Subcutaneous abdominal adipose tissue (tissue), 5 donors: ENCODE measurements around the gene ATP10A.
"Not testable (repeated sequence)": the region's sequence is repeated elsewhere in the genome, so short reads cannot be mapped to it uniquely, and the experiment has no call there.

Experiments used
- H3K27ac ChIP-seq: one replicate; pipeline ENCODE4 v1.7.0; 2013; ENCODE audit warnings: low read depth, mild to moderate bottlenecking, inconsistent platforms, low read length, moderate library complexity
- H3K27me3 ChIP-seq, 5 donors: one replicate each; pipeline ENCODE4 v1.7.0; 2013; ENCODE audit warnings: low read length in 5 of 5, inconsistent platforms in 1 of 5; ENCODE audit not compliant: control insufficient read depth in 5 of 5, insufficient read depth in 4 of 5
- H3K36me3 ChIP-seq, 5 donors: one replicate each; pipeline ENCODE4 v1.7.0; 2013; ENCODE audit warnings: low read length in 5 of 5; ENCODE audit not compliant: control insufficient read depth in 5 of 5, insufficient read depth in 5 of 5
- H3K4me1 ChIP-seq, 5 donors: one replicate each; pipeline ENCODE4 v1.7.0; 2013; ENCODE audit warnings: low read length in 5 of 5, mild to moderate bottlenecking in 3 of 5, moderate library complexity in 1 of 5; ENCODE audit not compliant: control insufficient read depth in 5 of 5, insufficient read depth in 5 of 5
- H3K4me3 ChIP-seq, 5 donors: one replicate each; pipeline ENCODE4 v1.7.0; 2013; ENCODE audit warnings: low read length in 5 of 5, low read depth in 1 of 5
- H3K9ac ChIP-seq, 5 donors: one replicate each; pipeline ENCODE4 v1.7.0; 2013; ENCODE audit warnings: low read length in 5 of 5, mild to moderate bottlenecking in 4 of 5, moderate library complexity in 3 of 5
- H3K9me3 ChIP-seq, 5 donors: one replicate each; pipeline ENCODE4 v1.7.0; 2013; ENCODE audit warnings: low read length in 5 of 5; ENCODE audit not compliant: control insufficient read depth in 5 of 5
- donor health status: healthy.
- donor health status: healthy.
- donor health status: healthy.
- donor health status: healthy.
- donor health status: healthy.

Gene ATP10A

DNA sequence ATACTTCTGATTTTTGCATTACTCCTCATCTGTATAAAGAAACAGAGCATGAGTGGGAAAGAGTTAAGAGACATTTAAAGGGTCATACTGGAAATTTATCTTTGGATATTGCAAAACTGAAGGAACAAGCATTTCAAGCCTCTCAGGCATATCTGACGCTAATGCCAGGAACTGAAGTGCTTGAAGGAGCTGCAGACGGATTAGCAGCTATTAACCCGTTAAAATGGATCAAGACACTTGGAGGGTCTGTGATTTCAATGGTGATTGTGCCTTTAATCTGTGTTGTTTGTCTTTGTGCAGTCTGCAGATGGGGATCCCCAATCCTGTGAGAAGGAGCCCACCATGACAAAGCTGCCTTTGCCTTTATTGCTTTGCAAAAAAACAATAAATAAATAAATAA is 221.8 kb downstream of the ATP10A start:
- Histone ChIP-seq H3K9ac (no peak overlapping the region), H3K27me3 (peaks cover 0 to 5% (median 0%) of the 10 kb centered on the region in 5 donors), H3K9me3 (peaks cover 0 to 6% (median 0%) of the 10 kb centered on the region in 5 donors), H3K36me3 (no peaks in the 10 kb centered on the region), H3K4me1 (no peaks in the 10 kb centered on the region), H3K4me3 (no peak overlapping the region), H3K27ac (no peak overlapping the region)

DNA sequence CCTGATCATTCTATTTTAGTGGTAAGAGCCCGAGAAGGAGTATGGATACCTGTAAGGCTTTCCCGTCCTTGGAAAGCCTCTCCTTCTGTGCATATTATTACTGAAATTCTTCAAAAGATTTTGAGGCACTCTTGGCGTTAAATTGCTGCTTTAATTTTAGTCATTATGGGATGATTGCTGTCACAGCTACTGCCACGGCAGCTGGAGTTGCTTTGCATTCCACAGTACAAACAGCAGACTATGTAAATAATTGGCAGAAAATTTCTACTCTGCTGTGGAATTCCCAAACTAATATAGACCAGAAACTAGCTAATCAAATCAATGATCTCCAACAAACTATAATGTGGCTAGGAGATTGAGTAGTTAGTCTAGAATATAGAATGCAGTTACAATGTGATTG is 222.2 kb downstream of the ATP10A start:
- not testable (repeated sequence) for H3K4me1 ChIP-seq, H3K27ac ChIP-seq, H3K27me3 ChIP-seq, H3K9me3 ChIP-seq, H3K9ac ChIP-seq, H3K4me3 ChIP-seq, H3K36me3 ChIP-seq

DNA sequence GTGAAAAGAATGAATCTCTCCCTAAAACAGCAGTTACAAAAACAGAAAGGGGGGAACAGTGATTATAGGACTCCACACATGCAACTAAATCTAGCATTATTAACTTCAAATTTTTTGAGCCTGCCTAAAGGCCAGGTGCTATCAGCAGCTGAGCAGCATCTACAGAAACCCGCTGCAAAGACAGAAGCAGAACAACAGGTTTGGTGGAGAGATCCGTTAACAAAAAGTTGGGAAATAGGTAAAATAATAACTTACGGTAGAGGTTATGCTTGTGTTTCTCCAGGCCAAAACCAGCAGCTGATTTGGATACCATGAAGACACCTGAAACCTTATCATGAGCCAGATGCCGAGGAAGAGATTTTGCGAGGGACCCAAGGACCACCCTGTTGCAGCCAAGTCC is 222.7 kb downstream of the ATP10A start:
- Histone ChIP-seq H3K27me3 (peaks cover 0 to 5% (median 0%) of the 10 kb centered on the region in 5 donors), H3K27ac (no peak overlapping the region), H3K4me3 (no peak overlapping the region), H3K9ac (no peak overlapping the region), H3K4me1 (no peaks in the 10 kb centered on the region), H3K9me3 (peaks cover 0 to 6% (median 0%) of the 10 kb centered on the region in 5 donors), H3K36me3 (no peaks in the 10 kb centered on the region)

DNA sequence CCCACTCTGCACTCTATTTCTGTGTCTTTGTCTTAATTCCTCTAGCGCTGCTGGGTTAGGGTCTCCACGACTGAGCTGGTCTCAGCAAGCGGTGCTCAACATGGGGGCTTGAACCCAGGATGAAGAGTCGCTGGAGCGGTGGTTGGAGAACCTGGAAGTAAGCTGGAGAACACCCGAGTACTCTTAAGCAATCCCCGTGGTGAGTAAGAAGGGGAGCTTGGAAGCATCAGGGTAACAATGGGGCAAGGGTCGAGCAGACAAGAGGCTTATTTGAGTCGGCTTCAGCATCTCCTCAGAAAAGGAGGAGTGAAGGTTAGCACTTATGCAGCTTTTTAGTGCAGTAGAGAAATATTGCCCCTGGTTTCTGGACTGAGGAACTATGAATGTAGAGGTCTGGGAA is 226.6 kb downstream of the ATP10A start:
- not testable (repeated sequence) for H3K36me3 ChIP-seq, H3K4me1 ChIP-seq, H3K9ac ChIP-seq, H3K4me3 ChIP-seq, H3K9me3 ChIP-seq, H3K27me3 ChIP-seq, H3K27ac ChIP-seq

DNA sequence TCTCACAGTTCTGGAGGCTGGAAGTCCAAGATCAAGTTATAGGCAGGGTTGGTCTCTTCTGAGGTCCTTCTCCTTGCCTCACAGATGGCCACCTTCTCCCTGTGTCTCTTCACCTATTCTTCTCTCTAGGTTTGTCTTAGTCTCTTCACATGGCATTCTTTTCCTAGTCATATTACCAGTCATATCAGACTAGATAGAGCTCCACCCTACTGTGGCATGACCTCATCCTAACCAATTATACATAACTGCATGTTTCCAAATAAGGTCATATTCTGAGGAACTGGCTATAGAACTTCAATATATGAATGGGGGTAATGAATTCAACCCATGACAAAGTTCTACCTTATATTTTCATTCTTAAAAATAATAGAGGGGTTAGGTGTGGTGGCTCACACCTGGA is 227.9 kb downstream of the ATP10A start:
- no peak overlapping the region for H3K27ac ChIP-seq
- no peaks in the 10 kb centered on the region for H3K36me3 ChIP-seq
- H3K9me3 ChIP-seq = peaks cover 0 to 6% (median 0%) of the 10 kb centered on the region in 5 donors
- H3K27me3 ChIP-seq = no peaks in the 10 kb centered on the region
- no peak overlapping the region for H3K4me3 ChIP-seq
- H3K9ac ChIP-seq = no peak overlapping the region
- no peaks in the 10 kb centered on the region for H3K4me1 ChIP-seq

DNA sequence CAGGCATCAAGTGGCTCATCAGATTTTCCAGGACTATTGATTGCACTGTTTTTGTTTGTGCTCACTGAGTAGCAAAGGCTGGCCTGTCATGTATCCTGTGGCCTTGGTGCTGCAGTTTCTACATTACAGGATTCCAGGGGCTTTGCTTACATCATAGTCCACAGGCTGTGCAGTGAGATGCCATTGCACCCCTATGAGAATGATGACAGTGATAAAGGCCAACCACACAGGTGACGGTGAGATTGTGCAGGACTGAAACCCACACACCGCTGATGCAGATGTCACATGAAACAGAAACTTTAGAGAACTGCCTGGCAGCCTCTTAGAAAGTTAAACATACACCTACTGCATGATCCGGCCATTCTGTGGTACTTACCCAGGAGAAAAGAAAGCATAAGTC is 229.3 kb downstream of the ATP10A start:
- no peaks in the 10 kb centered on the region for H3K27me3 ChIP-seq
- peaks cover 0 to 6% (median 2%) of the 10 kb centered on the region in 5 donors for H3K9me3 ChIP-seq
- H3K36me3 ChIP-seq = no peaks in the 10 kb centered on the region
- H3K27ac ChIP-seq = no peak overlapping the region
- H3K4me1 ChIP-seq = no peaks in the 10 kb centered on the region
- H3K9ac ChIP-seq = no peak overlapping the region
- no peak overlapping the region for H3K4me3 ChIP-seq

DNA sequence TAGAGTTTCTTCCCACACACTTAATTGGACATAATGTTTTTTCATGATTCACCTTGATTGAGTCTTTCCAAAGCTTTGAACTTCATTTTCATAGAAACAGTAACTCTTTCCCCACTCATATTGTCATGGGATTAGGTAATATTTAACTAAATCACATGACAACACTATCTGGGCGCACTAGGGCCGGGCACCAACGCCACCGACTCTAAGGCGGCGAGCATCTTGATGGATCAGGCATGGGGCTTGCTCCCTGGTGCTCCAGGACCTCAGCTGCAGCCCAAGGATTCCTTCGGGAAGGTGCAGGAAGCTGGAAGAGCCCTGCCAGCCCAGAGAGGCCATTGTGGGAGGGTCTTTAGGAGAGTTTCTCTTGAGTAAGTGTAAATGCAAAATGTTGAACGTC is 231.2 kb downstream of the ATP10A start:
- Histone ChIP-seq H3K9ac (no peak overlapping the region), H3K4me3 (no peak overlapping the region), H3K4me1 (no peaks in the 10 kb centered on the region), H3K36me3 (no peaks in the 10 kb centered on the region), H3K27ac (no peak overlapping the region), H3K27me3 (no peaks in the 10 kb centered on the region), H3K9me3 (peaks cover 0 to 5% (median 0%) of the 10 kb centered on the region in 5 donors)
